Nephron progenitor cell (in vitro differentiated cells): Measurements from ENCODE around the gene POTEH.
"Not testable (repeated sequence)": the region's sequence is repeated elsewhere in the genome, so short reads cannot be mapped to it uniquely, and the experiment has no call there.

Source experiments
- DNase-seq: peaks from one replicate; pipeline ENCODE4 v3.0.0; 2021
- H3K27ac Mint-ChIP-seq: 2 replicates; pipeline ENCODE4 v1.8.0; 2021; ENCODE audit warnings: mild to moderate bottlenecking, moderate library complexity, mixed read lengths
- H3K27me3 Mint-ChIP-seq: 2 replicates; pipeline ENCODE4 v1.8.0; 2021; ENCODE audit warnings: mild to moderate bottlenecking, low read depth, mixed read lengths; ENCODE audit not compliant: poor library complexity
- H3K36me3 Mint-ChIP-seq: 2 replicates; pipeline ENCODE4 v1.8.0; 2021; ENCODE audit warnings: low read depth, mixed read lengths
- H3K4me1 Mint-ChIP-seq: 2 replicates; pipeline ENCODE4 v1.8.0; 2021; ENCODE audit warnings: mixed read lengths
- H3K4me3 Mint-ChIP-seq: 2 replicates; pipeline ENCODE4 v1.8.0; 2021; ENCODE audit warnings: mild to moderate bottlenecking, moderate library complexity, mixed read lengths
- H3K9me3 Mint-ChIP-seq: 2 replicates; pipeline ENCODE4 v1.8.0; 2021; ENCODE audit warnings: mild to moderate bottlenecking, moderate library complexity, mixed read lengths

The POTEH gene

DNA sequence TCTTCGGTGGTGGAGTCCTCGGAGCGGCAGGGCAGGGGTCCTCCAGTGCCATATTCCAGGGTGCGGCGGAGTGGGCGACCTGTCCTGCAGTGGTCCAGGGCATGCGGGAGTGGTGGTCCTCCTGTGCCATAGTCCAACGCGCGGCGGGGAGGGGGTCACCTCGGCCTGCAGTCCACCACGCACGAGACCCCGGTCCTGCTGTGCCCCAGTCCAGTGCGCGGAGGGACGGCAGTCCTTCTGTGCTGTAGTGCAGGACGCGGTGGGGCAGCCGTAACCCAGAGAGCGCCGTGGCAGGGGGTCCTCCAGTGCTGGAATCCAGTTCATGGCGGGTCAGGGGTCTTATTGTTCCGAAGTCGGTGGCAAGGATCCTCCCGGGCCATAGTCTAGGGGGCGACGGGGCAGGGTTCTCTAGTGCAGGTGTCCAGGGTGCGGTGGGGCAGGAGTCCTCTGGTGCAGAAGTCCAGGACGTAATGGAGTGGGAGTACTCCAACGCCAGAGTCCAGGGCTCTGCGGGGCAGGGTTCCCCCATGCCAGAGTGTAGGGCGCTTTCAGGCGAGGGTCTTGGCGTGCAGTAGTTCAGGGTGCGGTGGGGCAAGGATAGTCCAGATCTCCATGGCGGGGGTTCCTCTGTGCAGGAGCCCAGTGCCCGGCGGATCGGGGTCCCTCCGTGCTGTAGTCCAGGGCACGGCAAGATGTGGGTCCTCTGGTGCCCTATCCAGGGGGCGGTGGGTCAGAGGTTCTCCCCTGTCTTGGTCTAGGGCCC lies 70.7 kb downstream of the POTEH start:
- H3K4me1 Mint-ChIP-seq, DNase-seq, H3K27ac Mint-ChIP-seq, H3K9me3 Mint-ChIP-seq, H3K36me3 Mint-ChIP-seq, H3K27me3 Mint-ChIP-seq, H3K4me3 Mint-ChIP-seq: not testable (repeated sequence)

GRCh38 chr22:15761151-15761777 lies 71.4 kb downstream of the POTEH start:
- DNase-seq, H3K27me3 Mint-ChIP-seq, H3K4me3 Mint-ChIP-seq, H3K4me1 Mint-ChIP-seq, H3K9me3 Mint-ChIP-seq, H3K27ac Mint-ChIP-seq, H3K36me3 Mint-ChIP-seq: not testable (repeated sequence)

DNA sequence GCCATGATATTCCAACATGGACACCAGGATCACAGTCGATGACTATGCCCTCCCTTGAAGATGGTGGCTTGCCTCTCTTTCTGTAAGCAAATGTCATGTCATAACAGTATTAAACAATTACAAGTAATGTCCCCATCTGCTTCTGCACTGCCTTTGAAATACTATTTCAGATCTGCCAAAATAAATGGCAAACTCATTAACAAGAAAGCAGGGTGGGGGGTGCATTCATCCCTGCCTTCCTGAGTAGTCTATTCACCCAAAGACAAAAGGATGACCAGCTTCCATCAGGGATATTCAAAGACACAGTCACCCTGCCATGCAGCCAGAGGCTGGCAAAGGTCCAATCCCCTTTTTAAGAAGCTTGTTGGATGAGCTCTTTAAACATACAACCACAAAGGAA lies 73.7 kb downstream of the POTEH start:
- H3K4me3 Mint-ChIP-seq, DNase-seq, H3K27me3 Mint-ChIP-seq: not testable (repeated sequence)

More for the DNA sequence above, 73.7 kb downstream of the POTEH start:
- H3K4me1 Mint-ChIP-seq, H3K36me3 Mint-ChIP-seq, H3K27ac Mint-ChIP-seq: not testable (repeated sequence)
- H3K9me3 Mint-ChIP-seq = peaks cover 15% of the 10 kb centered on the region
